Left kidney (tissue), 2 donors: ENCODE measurements around the gene GPNMB. TPM values are rescaled to one million over a fixed set of nuclear protein-coding genes. Genes with fewer than 3 reads are reported as not detected.
"Not testable (repeated sequence)": the region's sequence is repeated elsewhere in the genome, so short reads cannot be mapped to it uniquely, and the experiment has no call there.

Source experiments
- DNase-seq: peaks from one replicate; pipeline ENCODE4 v3.0.0-alpha.2; 2013
- polyA plus RNA-seq: library from polyadenylated mRNA; unstranded; fragments of 120-200 nt; gene quantifications from one replicate; pipeline ENCODE4 v1.2.1, GENCODE V29; 2013; ENCODE audit not compliant: insufficient read length

The GPNMB gene
- polyA plus RNA-seq, 1 donor, result 22.1 TPM

DNA sequence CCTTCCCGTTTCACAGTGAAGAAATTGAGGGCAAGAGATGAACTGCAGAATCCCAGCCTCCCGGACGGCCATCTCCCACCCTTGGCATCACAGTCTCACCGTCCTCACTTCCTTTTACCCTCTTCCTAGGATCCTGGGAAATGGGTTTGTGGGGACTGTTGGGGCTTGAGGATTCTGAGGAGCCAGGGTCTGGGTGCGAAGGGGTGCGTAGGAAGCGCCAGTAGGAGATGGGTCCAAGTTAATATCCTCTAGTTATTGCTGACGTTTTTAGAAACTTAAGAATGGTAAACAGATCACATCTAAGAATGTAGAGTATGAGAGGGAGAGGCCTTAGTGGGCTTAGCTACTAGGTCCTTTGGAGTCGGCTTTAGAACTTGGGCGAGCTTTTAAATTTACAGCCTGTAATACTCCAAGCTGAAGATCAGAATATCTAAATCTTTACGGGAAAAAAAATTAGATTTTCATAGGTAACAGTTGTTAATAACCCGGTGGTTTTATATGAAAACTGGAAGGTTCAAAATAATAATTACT lies 53.3 kb downstream of the GPNMB start:
- DNase-seq, result no peak

DNA sequence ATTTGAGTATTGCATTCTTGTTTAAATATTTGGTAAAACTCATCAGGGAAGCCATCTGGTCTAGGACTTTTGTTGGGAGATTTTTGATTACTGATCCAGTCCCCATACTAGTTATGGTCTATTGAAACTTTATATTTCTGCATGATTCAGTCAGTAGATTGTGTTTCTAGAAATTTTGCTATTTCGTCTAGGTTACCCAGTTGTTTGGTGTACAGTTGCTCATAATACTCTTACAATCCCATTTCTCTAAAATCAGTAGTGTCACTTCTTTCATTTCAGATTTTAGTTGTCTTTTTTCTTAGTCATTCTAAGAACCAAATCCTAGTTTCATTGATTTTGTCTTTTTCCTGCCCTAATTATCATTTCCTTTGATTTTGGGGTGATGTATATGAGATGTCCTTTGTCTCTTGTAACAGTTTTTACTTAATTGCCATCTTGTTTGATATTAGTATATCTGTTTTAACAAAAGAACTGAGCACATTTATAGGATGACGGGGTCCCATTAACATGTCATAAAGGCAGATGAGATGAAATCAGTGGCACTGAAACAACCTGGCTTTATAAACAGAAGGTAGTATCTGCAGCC lies 60.5 kb downstream of the GPNMB start:
- no peak for DNase-seq

- DNase-seq, result no peak
Observed at GRCh38 chr7:23308754-23309153, 62.2 kb downstream of the GPNMB start.

DNA sequence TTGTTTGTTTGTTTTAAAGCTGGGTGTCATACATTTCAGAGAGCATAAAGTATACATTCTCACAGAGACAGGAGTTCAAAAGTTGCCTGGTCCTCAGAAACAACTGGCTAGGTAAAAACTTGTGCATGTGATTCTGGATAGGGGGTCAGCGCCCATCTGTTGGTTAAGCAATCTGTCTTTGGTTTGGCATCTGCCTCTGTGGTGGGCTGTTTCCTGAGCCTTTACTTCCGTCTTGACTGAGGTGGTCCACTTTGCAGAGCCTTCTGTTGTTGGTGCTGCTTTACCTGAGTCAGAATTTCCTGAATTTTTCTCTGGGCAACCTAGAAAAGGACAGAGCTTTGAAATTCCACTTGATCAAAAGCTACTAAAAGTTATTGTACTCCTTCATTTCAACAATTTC lies 65.6 kb downstream of the GPNMB start:
- not testable (repeated sequence) for DNase-seq

- DNase-seq, result no peak
Observed at GRCh38 chr7:23315366-23315765, 68.8 kb downstream of the GPNMB start.

Other genes starting within 250 kb of the GPNMB start
- 23.9 TPM for gene HYCC1, start 232.6 kb upstream of the GPNMB start, polyA plus RNA-seq
- 55.1 TPM for gene KLHL7, start 141.0 kb upstream of the GPNMB start, polyA plus RNA-seq
- gene NUP42, start 64.7 kb upstream of the GPNMB start, polyA plus RNA-seq, result 85.6 TPM
- 54.0 TPM for gene MALSU1, start 52.6 kb downstream of the GPNMB start, polyA plus RNA-seq
- gene IGF2BP3, start 223.7 kb downstream of the GPNMB start, polyA plus RNA-seq, result 82.9 TPM